GM19324 (cell line): ENCODE measurements around the gene LPP.

Experiments
- ATAC-seq: cut with Tn5 transposase; IDR thresholded peaks from one replicate; pipeline ENCODE4 v1.9.1; 2021; ENCODE audit warnings: mild to moderate bottlenecking, moderate library complexity; ENCODE audit not compliant: unreplicated experiment, low FRiP score

Gene LPP

DNA sequence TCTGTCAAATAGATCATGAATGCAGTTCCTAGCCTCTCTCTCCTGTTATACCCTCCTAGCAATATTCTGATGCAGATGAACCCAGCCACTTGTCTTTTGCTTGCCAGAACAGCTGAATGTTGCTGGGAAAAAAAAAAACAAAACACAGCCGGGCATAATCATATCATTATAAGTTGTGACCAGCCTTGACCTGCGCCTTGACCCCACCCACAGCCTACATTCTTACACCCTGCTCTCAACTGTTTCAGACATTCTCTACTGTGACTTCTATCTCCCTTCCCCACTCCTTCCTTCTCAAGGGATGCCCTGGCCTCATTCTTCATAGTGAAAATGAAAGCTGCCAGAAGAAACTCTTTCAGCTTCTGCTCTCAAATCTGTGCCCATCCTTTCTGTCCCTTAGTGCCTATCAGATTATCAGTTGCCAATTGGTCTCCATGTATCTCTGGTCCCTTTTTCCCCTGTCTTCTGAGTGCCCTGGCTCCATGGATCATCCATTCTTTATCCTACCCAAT is 628.7 kb downstream of the LPP start:
- no peak for ATAC-seq

DNA sequence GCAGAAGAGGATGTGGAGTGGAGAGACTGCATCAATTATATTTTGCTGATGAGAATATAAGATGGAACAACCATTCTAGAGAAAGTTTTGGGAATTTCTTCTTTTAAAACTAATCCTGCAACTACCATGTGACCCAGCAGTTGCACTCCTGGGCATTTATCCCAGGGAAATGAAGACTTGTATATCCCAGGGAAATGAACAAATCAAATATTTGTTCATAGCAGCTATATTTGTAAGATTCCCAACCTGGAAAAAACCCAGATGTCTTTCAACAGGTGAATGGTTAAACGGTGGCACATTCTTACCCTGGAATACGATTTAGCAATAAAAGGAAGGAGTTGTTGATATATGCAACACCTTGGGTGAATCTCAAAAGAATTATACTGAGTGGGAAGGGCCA is 632.5 kb downstream of the LPP start:
- no peak for ATAC-seq

DNA sequence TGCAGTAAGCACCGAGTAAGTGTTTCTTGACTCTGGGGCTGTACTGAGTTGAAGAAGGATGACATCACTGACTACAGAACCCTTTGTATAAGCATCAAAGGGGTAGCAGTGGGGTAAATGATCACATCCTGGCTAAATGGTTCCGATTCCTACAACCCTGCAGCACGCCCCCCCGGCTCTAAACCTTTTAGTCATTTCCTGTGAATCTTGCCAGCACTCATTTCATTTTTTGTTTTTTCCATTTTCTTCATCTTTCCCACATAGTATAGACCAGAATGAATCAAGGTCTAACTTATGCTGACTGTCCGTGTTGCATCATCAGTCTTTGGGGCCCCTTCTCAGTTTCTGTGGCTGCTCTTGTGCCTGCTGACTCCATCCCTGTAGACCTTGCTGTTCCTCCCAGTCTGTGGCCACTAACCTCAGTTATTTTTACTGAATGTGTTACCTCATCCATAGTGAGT is 634.7 kb downstream of the LPP start:
- ATAC-seq = no peak

DNA sequence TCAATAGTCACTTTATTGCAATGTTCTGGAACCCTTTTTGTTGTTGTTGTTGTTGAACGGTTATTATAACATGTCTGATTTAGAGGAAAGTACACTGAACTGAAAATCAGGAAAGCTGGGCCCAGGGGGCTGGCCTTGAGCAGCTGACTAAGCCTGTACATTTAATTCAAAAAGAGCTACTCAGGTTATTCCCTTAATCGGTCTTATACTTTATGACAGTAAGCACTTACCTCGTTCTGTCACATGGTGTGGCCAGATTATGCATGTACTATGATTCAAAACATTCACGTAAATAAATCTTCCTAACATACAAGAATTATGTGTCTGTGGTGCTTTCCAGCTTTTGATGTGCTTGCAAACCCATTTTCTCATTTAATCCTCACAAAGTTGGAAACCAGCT is 635.3 kb downstream of the LPP start:
- no peak for ATAC-seq

DNA sequence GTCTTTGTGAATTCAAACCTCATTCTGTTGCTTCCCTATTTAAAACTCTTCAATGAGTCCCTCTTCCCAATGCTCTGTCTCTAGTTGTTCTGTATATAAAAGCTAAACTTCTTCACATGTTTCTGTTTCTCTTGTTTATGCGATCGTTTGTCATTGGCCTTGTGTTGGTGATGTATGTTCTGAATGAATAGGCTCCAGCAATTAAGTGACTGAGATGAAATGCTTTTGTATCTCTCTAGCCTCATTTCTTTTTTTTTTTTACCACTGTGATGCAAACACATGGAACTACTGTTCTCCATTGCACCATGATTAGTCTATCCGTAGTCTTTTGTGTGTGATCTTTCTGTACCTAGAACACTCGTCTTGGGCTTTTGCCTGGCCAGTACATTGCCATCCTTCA is 637.4 kb downstream of the LPP start:
- no peak for ATAC-seq

DNA sequence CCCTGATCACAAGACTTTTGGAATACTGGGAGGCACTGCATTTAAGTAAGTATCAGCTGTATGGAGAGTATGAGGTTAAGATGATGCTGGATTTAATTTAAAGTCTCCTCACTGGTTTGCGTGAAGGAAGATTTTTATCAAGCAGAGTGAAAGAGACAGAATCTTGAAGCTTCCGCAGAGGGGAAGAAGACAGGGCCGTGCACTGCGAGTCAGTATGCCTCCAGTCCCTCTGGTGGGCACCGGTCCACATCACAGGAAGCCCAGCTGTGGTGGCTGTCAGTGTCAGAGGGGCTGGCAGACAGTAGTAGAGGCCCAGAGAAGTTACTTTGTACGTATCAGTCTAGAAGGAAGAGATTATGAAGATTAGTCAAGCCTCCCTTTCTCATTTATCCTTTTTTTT is 638.8 kb downstream of the LPP start:
- ATAC-seq = no peak

DNA sequence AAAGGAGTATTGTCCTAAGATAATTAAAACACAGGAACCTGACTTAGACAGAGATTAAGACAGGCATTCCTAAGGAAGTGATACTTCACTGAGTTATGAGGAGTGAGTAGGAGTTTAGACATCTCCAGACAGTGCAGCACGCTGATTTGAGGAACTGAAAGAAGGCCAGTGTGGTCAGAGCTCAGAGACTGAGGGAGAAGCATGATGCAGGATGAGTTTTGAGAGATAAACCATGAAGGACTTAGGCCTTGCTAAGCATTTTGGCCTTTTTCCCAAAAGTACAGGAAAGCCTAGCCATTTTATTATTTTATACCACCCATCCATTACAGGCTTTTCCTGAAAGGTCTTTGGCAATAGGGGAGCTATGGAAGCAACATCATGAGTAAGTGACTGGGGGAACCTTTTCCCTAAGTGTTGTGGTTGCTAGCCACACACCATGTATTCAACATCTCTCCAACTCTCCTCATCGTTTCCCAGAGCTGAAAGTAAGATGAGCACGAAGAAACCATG is 642.2 kb downstream of the LPP start:
- no peak for ATAC-seq

DNA sequence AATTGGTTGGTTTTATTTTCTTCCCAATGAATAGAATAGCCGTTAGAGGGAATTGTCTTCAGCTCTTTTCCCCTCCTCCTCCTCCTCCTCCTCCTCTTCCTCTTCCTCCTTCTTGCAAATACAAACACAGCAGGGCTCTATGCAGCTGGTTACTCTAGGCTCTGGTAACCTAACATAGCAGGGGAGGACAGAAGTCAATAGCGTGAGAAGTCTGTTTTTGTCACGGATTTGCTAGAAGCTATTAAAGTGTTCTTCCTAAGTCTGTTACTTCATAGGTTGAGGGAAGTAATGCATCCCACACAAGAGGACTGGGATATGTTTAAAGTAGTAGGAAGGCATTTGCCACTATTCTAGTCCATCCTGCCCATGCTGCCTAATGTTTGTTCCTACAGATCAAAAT is 643.1 kb downstream of the LPP start:
- ATAC-seq = no peak

DNA sequence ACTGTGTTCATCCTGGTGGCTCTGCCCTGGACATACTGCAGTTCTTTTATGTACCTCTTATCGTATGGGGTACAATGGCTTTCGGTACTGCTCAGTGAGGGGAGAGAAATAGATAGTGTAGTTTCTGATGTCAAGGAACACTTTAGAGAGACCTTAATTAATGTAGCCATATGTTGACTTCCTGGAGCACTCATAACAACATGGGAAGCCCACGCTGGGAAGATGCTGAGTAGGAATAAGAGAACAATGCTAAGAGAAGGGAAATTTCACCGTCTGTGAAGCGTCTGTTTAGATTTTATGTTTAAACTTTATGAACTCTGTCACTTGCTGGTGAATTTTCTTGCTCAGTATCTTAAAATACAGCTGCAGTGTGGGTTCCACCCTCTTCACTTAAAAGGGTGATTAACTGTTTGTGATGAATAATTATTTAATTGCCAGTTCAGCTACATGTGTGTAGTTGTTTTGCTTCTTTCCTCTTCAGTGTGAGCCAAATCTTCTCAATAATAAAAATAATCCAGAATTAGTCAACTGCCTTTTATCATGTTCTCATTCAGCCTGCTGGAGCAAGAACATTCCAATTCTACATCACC is 644.7 kb downstream of the LPP start:
- ATAC-seq = no peak

DNA sequence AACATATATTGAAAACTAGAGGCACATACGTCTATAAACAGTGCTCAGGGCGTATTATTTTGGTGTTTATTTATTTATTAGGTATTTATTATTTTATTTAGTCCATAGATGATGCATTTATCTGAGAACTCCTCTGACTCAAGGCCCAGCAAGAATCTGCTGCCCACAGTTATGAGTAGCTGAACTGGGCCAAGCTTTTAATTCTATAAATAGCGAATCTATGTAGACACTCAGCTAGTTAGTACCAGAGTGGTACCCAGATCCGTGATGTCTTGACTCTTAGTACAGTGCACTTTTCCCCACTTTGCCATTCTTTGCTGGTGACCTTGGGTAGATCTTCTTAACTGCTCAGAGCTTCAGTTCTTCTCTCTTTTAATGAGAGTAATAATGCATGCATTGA is 647.4 kb downstream of the LPP start:
- no peak for ATAC-seq

DNA sequence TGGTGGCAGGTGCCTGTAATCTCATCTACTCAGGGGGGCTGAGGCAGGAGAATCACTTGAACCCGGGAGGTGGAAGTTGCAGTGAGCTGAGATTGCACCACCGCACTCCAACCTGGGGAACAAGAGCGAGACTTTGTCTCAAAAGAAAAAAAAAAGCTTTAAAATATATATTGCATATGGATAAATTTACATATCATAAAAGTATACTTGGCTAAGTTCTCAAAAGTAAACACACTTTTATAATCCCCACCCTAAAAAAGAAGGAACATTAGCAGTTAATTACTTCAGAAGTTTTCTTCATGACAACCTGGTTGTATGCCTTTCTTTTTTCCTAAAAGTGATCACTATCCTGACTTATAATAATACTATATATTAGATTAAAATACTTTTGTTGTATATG is 648.7 kb downstream of the LPP start:
- no peak for ATAC-seq

DNA sequence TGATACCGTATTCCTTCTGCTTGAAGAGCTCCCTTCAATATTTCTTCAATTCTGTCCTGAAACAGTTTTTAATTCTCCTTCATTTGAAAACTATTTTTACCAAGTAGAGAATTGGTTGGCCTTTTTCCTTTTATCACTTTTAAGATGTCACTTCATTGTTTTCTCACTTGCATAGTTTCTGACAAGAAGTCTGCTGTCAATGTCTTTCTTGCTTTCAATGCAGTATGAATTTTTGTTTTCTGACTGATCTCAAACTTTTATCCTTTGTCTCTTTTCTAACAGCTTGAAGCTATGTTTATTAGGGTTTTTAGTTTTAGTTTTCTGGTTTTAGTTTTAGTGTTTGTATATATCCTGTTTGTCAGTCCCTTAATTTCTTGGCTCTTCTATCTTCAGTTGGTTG is 653.0 kb downstream of the LPP start:
- no peak for ATAC-seq

DNA sequence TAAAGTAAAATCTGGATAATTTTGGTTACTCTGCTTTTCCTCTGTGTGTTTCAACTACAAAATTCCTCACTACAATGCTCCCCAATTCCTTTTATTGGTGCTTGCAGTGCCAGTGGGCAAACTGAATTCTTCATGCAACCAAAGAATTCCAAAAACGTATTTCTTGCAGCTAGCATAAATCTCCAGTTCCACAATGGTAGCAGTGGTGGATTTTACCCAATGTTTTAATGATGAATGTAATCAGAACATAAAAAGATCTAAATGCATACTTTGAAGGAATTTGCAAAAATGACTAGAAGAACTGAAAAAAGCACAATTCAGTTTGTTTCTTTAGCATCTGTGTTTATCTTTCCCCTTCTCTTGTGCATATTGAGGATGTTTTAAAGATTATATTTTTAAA is 658.2 kb downstream of the LPP start:
- no peak for ATAC-seq

DNA sequence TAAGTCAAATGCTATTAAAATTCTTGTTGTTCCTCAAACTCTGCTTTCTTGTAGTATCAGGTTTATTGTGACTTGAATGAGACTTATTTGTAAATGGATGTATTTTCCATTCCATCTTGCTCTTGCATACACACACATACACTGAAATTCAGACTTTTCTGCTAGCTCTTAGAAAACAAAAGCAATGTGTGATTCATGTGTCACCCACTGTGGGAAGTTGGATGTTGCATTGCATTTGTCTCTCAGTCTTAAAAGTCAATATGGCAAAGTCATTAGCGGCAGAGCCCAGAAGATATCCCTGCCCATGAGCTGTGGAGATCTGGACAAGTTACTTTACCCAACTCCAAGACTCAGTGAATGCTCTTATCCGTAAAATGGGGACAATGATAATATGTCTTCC is 660.6 kb downstream of the LPP start:
- ATAC-seq = no peak

DNA sequence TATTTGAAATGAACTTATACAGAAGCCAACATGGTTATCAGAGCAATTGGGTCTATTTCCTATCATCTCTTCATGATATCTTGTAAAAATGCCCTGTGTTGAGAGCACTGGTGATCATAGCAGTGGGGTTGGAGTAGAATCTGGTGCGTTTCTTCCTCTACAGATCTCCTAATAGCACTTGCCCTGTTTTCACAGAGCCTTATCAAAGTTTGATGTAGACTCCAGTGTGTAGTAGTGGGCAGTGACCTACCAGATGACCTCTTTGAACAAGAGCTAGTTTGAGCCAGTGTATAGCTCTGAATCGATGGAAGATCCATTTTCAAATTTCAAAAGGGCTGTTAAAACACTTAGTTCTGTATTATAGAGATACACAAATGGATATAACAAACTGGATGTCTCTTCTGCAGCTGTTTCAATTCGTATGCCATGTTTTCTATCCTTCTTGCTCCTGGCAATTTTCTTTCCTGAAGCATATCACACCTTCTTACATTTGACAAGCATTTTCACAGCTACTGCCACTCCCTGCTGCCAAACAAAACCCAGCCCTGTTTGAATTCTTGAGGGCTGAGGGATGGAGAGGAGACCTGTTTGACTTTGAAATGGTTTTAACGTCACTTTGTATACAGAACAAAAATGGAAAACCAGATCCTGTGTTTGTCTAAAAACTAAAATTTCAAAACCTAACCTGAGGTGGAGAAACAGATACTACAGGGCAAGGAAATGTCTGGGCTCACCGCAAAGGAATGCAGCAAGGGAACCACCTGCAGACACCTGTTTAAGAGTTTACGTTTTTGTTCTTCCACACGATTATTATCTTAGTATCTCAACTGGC is 663.4 kb downstream of the LPP start:
- ATAC-seq = no peak

DNA sequence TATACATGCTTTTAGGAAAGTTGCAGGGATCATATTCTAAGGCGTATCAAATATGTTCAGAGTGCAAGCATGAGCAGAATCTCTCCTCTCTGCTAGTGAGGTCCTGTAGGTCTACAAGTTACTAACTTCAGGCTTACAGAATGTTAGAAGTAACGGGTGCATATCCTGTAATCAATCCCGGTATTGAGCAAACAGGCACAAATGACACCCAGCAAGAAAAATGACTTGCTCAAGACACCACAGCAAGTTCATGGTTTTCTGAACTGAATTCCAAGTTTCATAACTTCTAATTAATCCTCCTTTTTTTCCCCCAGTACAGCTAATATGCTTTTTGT is 663.9 kb downstream of the LPP start:
- no peak for ATAC-seq

DNA sequence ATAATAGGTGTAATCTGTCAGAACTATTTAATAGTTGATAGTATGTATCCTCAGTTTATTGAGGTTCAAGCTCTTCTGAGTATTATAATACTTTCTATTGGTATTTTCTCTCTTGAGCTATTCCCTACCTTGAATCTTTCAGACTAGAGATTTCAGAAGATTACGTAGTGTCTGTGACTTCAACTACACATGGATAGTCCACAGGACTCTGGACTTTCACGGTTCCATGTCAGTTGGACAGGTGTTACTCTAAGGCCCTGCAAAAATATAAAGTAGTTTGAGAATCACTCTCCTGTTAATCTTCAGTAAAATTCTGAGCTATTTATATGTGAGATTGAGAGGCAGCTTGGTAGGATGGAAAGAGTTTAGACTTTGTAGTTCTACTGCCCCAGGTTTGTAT is 664.3 kb downstream of the LPP start:
- no peak for ATAC-seq

DNA sequence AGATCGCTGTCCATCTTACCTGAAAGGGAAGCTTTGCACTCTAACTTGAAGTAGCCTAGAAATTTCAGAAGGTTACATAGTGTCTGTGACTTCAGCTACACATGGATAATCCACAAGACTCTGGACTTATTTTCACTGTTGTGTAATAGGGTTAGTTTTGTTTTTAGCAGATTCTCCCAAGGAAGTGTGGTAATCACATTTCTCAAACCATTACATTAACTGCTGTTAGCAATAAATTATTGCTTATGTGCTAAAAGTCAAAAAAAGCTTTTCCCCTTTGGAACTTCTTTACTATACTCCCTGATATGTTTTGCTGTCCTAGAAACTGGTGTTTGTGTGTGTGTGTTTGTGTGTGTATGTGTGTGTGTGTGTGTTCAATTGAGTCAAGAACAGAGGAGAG is 666.0 kb downstream of the LPP start:
- no peak for ATAC-seq

DNA sequence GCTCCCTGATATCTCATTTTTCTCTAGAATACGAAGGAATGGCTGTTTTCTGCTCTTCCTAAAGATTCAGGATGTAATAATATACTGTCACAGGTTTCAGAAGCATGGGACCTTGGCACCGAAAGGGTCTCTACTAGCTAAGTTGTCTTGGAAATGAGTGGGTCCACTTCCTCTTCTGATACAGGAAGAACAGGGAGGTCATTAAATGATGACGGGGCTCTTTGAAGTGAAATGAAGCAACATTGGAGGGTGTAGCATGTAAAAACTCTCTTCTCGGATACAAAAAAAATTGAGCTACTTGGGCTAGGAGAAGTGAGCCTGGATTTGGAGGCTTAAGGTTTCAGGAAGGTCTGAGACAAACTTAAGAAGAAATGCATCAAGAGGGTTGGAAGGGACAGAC is 668.0 kb downstream of the LPP start:
- no peak for ATAC-seq

DNA sequence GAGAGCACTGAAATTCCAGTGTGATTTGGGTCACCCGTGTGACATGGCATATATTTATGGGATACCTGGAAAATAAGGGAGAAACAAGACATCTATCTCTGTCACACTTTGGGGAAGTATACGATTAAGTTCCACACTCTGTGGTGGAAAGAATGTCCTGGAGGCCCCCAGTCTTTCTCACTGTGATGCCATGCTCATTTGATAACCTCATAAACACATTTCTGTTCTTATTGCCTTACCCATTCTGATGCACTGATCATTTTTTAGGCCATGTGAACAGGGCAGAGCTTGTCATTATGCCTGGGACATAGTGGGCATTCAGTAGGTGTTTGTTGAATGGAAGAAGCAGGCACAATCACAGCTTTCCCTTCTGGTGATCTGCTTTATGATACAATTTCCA is 668.5 kb downstream of the LPP start:
- no peak for ATAC-seq

DNA sequence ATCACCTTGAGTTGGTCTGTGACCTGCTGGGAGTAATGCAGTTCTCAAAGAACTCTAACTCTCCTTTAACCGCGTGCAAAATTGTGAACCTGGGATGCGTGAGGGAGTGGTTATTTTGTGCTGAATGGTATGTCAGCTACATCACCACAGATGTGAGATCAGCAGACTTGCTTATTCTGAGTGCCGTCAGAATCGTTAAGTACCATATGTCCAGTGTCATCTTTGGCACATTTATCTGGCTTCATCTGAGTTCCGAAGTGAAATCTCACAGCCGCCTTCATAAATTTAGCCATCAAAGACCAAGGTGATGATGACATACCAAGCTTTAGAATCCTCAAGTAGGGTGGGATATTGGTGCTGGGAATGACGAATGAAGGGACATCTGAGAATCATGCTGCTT is 670.6 kb downstream of the LPP start:
- ATAC-seq = no peak

DNA sequence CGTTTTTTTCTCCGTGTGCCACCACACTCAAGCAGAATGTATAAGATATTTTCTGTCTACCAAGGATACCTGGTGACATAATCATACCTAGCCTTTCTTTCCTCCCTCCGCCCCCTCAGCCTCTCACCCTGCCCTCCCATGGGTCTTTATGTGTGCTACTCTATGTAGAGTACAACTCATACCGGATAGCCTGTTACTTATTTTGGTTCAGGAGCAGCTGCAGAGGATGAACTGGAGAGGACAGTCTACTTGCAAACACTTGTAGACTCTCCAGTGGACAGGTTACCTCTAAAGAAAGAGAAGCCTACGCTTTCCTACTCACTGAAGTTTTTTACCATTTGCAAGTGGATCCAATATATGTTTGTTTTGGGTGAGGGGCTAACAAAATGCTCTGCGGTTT is 671.9 kb downstream of the LPP start:
- no peak for ATAC-seq
